ENCODE results near the gene CKM.
"Not testable (repeated sequence)": the region's sequence is repeated elsewhere in the genome, so short reads cannot be mapped to it uniquely, and the experiment has no call there.

CKM gene

GRCh38 chr19:45349430-45349941, 26.8 kb upstream of the CKM start:
- no peak for DNase-seq (ENCODE audit: low read depth, low spot score)

GRCh38 chr19:45349126-45349415, 26.4 kb upstream of the CKM start:
- DNase-seq (ENCODE audit: low read depth, low spot score): no peak

- no peak for DNase-seq (ENCODE audit: low read depth, low spot score)
Observed at GRCh38 chr19:45348367-45349125, 25.9 kb upstream of the CKM start.

DNA sequence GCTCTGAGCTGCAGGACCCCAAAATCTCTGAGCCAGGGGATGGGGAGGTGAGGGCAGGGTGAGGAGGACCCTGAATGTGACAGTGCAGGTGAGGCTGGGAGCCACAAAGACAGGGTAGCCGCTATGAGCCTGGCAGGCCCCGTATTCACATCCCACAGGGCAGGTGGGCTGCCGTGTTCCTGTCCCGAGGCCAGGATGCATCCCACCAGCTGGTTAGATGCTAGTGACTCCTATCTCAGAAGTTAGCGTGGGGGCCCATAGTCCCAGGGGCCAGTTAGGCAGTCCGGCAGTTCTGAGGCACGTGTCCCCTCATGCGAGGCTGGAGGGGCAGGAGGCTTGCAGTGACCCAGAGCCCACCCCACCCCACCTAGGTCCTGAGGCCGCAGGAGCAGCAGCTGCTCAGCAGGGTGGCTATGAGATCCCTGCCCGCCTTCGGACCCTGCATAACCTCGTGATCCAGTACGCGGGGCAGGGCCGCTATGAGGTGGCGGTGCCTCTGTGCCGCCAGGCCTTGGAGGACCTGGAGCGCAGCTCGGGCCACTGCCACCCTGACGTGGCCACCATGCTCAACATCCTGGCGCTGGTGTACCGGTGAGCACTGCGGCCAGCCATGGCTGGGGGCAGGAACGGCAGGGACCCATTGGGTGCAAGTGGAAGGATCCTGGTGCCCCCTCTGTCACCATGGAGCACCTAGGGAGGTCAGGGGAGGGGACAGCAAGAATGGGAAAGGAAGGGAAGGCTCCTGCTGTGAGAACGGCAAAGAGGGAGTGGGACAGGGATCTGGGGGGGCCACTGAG, 25.1 kb upstream of the CKM start:
- no peak for DNase-seq (ENCODE audit: low read depth, low spot score)

- no peak for DNase-seq (ENCODE audit: low read depth, low spot score)
Observed at GRCh38 chr19:45346449-45346848, 23.8 kb upstream of the CKM start.

GRCh38 chr19:45345506-45345860, 22.8 kb upstream of the CKM start:
- no peak for DNase-seq (ENCODE audit: low read depth, low spot score)

- DNase-seq (ENCODE audit: low read depth, low spot score): no peak
Observed at GRCh38 chr19:45344621-45345505, 22.2 kb upstream of the CKM start.

- DNase-seq (ENCODE audit: low read depth, low spot score): no peak
Observed at GRCh38 chr19:45342911-45343310, 20.2 kb upstream of the CKM start.

GRCh38 chr19:45340899-45341453, 18.3 kb upstream of the CKM start:
- DNase-seq (ENCODE audit: low read depth, low spot score): no peak

GRCh38 chr19:45340232-45340898, 17.7 kb upstream of the CKM start, which contains the start of gene KLC3:
TSS of gene KLC3 (plus strand) at chr19:45340750. CDS start at chr19:45345542, 4,792 bp downstream.
- no peak for DNase-seq (ENCODE audit: low read depth, low spot score)

DNA sequence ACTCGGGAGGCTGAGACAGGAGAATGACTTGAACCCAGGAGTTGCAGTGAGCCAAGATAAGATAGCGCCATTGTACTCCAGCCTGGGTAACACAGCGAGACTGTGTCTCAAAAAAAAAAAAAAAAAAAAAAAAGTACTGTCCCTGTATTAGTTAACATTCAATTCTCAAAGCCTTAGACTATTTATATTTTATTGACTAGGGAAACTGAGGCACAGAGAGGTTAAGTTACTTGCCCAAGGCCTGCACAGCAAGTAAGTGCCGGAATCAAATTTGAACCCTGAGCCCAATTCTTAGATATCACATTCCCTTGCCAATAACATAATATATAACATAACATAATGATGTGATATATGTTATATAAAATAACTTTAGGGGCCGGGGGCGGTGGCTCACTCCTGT, 17.0 kb upstream of the CKM start:
- DNase-seq (ENCODE audit: low read depth, low spot score): no peak

GRCh38 chr19:45336696-45337251, 14.1 kb upstream of the CKM start:
- no peak for DNase-seq (ENCODE audit: low read depth, low spot score)

DNA sequence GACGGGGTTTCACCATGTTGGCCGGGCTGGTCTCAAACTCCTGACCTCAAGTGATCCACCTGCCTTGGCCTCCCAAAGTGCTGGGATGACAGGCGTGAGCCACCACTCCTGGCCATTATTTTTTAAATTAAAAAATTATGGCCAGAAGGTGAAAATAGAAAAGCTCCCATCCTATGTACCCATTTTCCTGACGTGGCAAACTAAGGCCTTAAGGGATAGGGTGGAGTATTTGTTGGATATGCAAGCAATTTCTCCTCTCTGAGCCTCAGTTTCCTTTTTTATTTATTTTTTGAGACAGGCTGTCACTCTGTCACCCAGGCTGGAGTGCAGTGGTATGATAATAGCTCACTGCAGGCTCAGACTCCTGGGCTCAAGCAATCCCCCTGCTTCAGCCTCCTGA, 12.2 kb upstream of the CKM start:
- DNase-seq (ENCODE audit: low read depth, low spot score): not testable (repeated sequence)

GRCh38 chr19:45333609-45334303, 11.1 kb upstream of the CKM start:
- no peak for DNase-seq (ENCODE audit: low read depth, low spot score)

DNA sequence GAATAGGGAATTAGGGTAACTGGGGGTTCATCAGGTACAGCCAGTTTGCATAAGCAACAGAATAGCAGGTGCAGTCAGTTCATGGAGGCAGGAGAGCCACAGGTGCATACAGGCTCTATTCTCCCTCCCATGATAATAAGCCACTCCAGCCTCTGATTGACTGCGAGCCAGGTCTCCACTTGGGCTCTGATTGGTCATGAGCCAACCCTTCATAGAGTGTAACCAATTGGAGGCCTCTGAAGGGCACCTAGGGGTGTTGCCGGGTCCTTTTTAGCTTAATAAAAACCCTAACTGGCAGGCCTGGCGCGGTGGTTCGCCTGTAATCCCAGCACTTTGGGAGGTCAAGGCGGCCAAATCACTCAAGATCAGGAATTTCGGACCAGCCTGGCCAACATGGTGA, 8.7 kb upstream of the CKM start:
- DNase-seq (ENCODE audit: low read depth, low spot score): no peak

DNA sequence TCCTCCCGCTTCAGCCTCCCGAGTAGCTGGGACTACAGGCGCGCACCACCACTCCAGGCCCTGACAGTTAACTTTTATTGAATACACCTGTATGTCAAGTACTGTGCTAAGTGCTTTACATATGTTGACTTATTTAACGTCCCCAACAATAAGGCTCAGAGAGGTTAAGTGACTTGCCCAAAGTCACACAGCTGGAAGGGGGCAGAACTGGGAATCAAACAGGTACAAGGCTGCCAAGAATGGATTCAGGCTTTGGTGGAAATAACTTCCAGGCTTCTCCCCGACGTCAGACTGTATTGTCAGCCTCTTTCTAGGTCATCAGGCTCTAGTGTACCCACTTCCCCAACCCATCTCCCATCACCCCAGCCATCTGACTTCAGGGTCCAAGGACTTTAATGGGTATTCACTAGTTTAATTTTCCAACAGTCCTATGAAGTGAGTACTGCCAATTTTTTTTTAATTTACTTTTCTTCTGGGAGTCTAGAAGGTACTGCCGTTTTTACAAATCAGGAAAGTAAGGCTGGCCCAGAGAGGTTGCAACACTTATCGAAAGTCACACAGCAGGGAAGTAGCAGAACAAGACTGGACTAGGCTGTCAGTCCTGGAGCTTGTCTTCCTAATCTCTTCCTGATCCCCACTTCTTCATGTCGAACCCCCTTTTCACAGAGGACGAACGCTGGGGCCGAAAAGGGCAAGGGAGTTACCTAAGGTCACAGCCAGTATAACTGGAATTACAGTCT, 4.9 kb upstream of the CKM start:
- no peak for DNase-seq (ENCODE audit: low read depth, low spot score)

DNA sequence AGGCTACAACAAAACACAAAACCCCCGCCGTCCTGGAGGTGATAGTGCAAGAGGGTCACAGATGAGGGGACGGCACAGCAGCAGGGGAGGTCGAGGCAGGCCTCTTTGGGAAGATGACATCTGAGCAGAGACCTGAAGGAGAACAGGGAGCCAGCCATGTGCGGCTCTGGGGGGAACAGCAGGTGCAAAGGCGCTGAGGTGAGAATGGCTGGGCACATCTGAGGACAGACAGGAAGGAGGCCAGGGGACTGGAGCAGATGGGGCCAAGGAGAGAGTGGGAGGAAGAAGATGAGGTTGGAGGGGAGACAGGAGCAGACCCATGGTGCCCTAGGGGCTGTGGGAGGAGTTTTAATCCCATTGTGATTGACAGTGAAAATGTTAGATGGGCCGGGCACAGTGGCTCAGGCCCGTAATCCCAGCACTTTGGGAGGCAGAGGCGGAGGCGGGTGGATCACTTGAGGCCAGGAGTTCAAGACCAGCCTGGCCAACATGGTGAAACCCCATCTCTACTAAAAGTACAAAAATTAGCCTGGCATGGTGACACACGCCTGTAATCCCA, 1.8 kb upstream of the CKM start:
- no peak for DNase-seq (ENCODE audit: low read depth, low spot score)

DNA sequence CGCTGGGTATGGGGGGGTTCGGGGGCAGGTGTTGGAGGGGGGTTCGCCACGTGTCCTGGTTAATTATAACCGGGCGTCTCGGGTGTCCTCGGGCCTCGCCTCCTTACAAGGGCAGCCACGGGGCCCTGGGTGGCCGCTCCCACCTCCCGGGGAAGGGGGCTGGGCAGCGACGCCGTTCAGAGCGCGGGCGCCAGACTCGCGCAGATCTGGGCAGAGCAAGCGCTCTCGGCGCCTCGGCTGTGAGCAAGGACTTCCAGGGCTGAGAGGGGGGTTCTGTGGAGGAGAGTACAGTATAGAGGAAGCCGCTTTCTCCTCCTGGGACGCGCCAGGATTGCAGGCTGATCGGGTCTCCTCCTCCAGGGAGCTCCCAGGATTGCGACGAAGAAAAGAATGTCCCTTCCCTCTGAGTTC, 1.0 kb upstream of the CKM start:
- DNase-seq (ENCODE audit: low read depth, low spot score): no peak

DNA sequence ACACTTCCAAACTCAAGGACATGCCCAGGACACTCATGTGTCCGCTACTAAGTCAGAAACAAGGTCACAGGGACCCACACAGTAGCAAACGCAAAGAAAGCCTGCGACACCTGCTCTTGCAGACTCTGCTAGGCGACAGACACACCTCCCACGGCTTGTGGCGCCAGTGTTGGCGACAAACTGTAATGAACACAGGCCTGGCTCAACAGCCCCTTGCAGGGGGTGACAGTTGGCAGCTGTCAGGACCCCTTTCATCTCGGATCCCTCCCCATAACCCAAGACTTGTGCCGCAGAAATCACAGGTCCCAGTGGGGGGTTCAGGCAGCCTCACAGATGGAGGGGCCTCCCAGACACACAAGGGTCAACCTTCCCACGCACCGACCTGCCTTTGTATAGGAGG, 364 bp downstream of the CKM start:
- DNase-seq (ENCODE audit: low read depth, low spot score): no peak

Data from iPS DF 19.7 (cell line).